Measurements from ENCODE around the gene KDM4B. TPM values are rescaled to one million over a fixed set of nuclear protein-coding genes. Genes with fewer than 3 reads are reported as not detected.
A peak's percentile ranks its signal among the peaks of the same experiment; 100 is the strongest.

The KDM4B gene
- total RNA-seq, 1 experiment from 2014 or later: 43.7 TPM

- H3K27ac ChIP-seq (ENCODE audit: insufficient read length, low read depth, low read length): no peak overlapping the region
- WGBS (ENCODE audit: extremely low coverage, insufficient read length, low lambda C conversion rate): no CpG with 5 or more reads among the region's 10 CpGs
- no peaks in the 10 kb centered on the region for H4K20me1 ChIP-seq (ENCODE audit: control insufficient read depth, insufficient read depth, insufficient read length)
- no peak for DNase-seq
- no peak overlapping the region for H2BK5ac ChIP-seq (ENCODE audit: insufficient read length, low read length)
- H3K27me3 ChIP-seq (ENCODE audit: insufficient read depth, low read length): no peaks in the 10 kb centered on the region
- H3K56ac ChIP-seq (ENCODE audit: insufficient read length, low read depth, low read length): no peak overlapping the region
- H3K79me1 ChIP-seq (ENCODE audit: insufficient read depth, low read depth, low read length, poor library complexity, severe bottlenecking): no peaks in the 10 kb centered on the region
- Mint-ChIP-seq H3K27me3 (ENCODE audit: low read depth) (peaks cover 18% of the 10 kb centered on the region), H3K27ac (peak overlapping the region in 1 of 3 experiments; percentile 81; a peak in 1 of 7 replicates), H3K4me3 (no peak overlapping the region), H3K9me3 (peaks cover 22 to 25% of the 10 kb centered on the region in 2 experiments), H3K36me3 (ENCODE audit: insufficient read depth in 1 of 3, low read depth in 3 of 3) (peaks cover 12 to 32% (median 18%) of the 10 kb centered on the region in 3 experiments), H3K4me1 (peaks cover 16 to 49% of the 10 kb centered on the region in 2 experiments)
- H3K14ac ChIP-seq (ENCODE audit: insufficient read depth, low read length): no peak overlapping the region
- no peak overlapping the region for H4K8ac ChIP-seq (replicated peaks; ENCODE audit: insufficient read length, low read depth, low read length)
- H2AK5ac ChIP-seq (ENCODE audit: insufficient read length, low read length): no peak overlapping the region
- H4K5ac ChIP-seq (ENCODE audit: insufficient read length, low read depth, low read length): no peak overlapping the region
- no peak overlapping the region for H2BK12ac ChIP-seq (ENCODE audit: insufficient read length, low read depth, low read length)
- H3K4ac ChIP-seq (ENCODE audit: low read depth, low read length): no peak overlapping the region
- no peaks in the 10 kb centered on the region for H3K4me1 ChIP-seq (ENCODE audit: insufficient read depth, low read length)
- H3K79me2 ChIP-seq (ENCODE audit: insufficient read depth, low read length): no peaks in the 10 kb centered on the region
- no peak overlapping the region for H2BK120ac ChIP-seq (ENCODE audit: low read depth, low read length, poor library complexity, severe bottlenecking)
- H2BK15ac ChIP-seq (ENCODE audit: low read depth, low read length): no peak overlapping the region
- TF ChIP-seq, protein P1, sequence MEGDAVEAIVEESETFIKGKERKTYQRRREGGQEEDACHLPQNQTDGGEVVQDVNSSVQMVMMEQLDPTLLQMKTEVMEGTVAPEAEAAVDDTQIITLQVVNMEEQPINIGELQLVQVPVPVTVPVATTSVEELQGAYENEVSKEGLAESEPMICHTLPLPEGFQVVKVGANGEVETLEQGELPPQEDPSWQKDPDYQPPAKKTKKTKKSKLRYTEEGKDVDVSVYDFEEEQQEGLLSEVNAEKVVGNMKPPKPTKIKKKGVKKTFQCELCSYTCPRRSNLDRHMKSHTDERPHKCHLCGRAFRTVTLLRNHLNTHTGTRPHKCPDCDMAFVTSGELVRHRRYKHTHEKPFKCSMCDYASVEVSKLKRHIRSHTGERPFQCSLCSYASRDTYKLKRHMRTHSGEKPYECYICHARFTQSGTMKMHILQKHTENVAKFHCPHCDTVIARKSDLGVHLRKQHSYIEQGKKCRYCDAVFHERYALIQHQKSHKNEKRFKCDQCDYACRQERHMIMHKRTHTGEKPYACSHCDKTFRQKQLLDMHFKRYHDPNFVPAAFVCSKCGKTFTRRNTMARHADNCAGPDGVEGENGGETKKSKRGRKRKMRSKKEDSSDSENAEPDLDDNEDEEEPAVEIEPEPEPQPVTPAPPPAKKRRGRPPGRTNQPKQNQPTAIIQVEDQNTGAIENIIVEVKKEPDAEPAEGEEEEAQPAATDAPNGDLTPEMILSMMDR (conservative IDR thresholded peaks at IDR 0.05): no peak
- no peak overlapping the region for H3K9ac ChIP-seq (ENCODE audit: extremely low read depth, insufficient read length, low read length)
- no peak overlapping the region for H4K91ac ChIP-seq (ENCODE audit: insufficient read length, low read depth, low read length)
- H2BK20ac ChIP-seq (ENCODE audit: low read depth, low read length, poor library complexity, severe bottlenecking): no peak overlapping the region
- H3K23me2 ChIP-seq (ENCODE audit: insufficient read length, low read depth, low read length, poor library complexity, severe bottlenecking): no peaks in the 10 kb centered on the region
- H3T11ph ChIP-seq (ENCODE audit: low read length): no peak overlapping the region
- H2AFZ ChIP-seq (ENCODE audit: low read length): no peak overlapping the region
- H3K18ac ChIP-seq (ENCODE audit: insufficient read length, low read depth, low read length): no peak overlapping the region
- no peak overlapping the region for H3K4me2 ChIP-seq (ENCODE audit: insufficient read depth, insufficient read length, low read length)
- no peak overlapping the region for H3K23ac ChIP-seq (ENCODE audit: insufficient read length, low read depth, low read length)
- H3K9me3 ChIP-seq (ENCODE audit: control insufficient read depth, low read depth, low read length): no peaks in the 10 kb centered on the region
Observed at GRCh38 chr19:5155586-5156210, 186.8 kb downstream of the KDM4B start.
